GM12878 (cell line): Measurements from ENCODE around the gene PRUNE1. TPM values are rescaled to one million over a fixed set of nuclear protein-coding genes. Genes with fewer than 3 reads are reported as not detected.

Source experiments
- ATAC-seq: fragments of 200-7000 bp; cut with Tn5 transposase; 3 replicates; pipeline ENCODE4 v1.9.1; 2020; ENCODE audit warnings: mild to moderate bottlenecking, moderate library complexity
- BruUV-seq: library from RNA; stranded (reverse); fragments of 400-500 nt; replicated peaks from 2 replicates; lab custom pipeline; 2021; lab: Mats Ljungman, UMichigan
- CTCF ChIA-PET: fragments of 300-600 bp; sonication (Branson Sonifier 250); formaldehyde crosslinking; extraction: SDS; loops from one replicate; lab custom pipeline; 2021; ENCODE audit warnings: inconsistent platforms; lab: Yijun Ruan, JAX
- POLR2A ChIA-PET: fragments of 350-600 bp; formaldehyde crosslinking; extraction: SDS; loops from one replicate; lab custom pipeline; 2021; ENCODE audit warnings: inconsistent platforms; lab: Charles Lee
- RAD21 ChIA-PET: fragments of 300-600 bp; sonication (Branson Sonifier 250); formaldehyde crosslinking; loops from one replicate; lab custom pipeline; 2023; ENCODE audit warnings: antibody characterized with exemption; ENCODE audit not compliant: unreplicated experiment; lab: Charles Lee
- SMC1A ChIA-PET: fragments of 300-600 bp; sonication (Branson Sonifier 250); formaldehyde crosslinking; loops from one replicate; lab custom pipeline; 2023; ENCODE audit not compliant: unreplicated experiment, uncharacterized antibody; lab: Charles Lee
- DNase-seq: peaks from one replicate; pipeline ENCODE4 v3.0.0-alpha.2; 2011; ENCODE audit warnings: low read depth, low spot score
- FAIRE-seq: peaks from 3 replicates; lab custom pipeline; 2011; peaks lifted over from hg19 to GRCh38; lab: Jason Lieb, UNC
- H2AFZ ChIP-seq: 2 replicates; pipeline ENCODE4 v1.6.0; 2011; ENCODE audit warnings: low read depth, low read length, control low read depth; ENCODE audit not compliant: control insufficient read depth
- H3K27ac ChIP-seq: 2 replicates; pipeline ENCODE4 v1.5.1; 2011; ENCODE audit warnings: control low read depth; ENCODE audit not compliant: control insufficient read depth, insufficient read depth
- H3K27me3 ChIP-seq, 2 experiments: replicated peaks in 1 of 2; 2 replicates each; pipeline versions ENCODE4 v1.6.0 to v1.6.1; 2011; ENCODE audit warnings: low read length in 1 of 2; ENCODE audit not compliant: control insufficient read depth in 2 of 2, insufficient read depth in 2 of 2
- H3K36me3 ChIP-seq, 2 experiments: 2 replicates each; pipeline ENCODE4 v1.5.1; 2011; ENCODE audit warnings: low read length in 1 of 2; ENCODE audit not compliant: control insufficient read depth in 2 of 2, insufficient read depth in 2 of 2
- H3K4me1 ChIP-seq: 2 replicates; pipeline ENCODE4 v1.6.1; 2011; ENCODE audit warnings: mild to moderate bottlenecking, low read length, moderate library complexity, mixed read lengths; ENCODE audit not compliant: control insufficient read depth, insufficient read depth
- H3K4me2 ChIP-seq: 2 replicates; pipeline ENCODE4 v1.6.0; 2011; ENCODE audit warnings: control low read depth; ENCODE audit not compliant: control insufficient read depth, insufficient read depth
- H3K4me3 ChIP-seq: fragments of 200-600 bp; sonication (generic); 2 replicates; pipeline ENCODE4 v1.5.1; 2016
- H3K79me2 ChIP-seq: 2 replicates; pipeline ENCODE4 v1.6.0; 2011; ENCODE audit warnings: low read length; ENCODE audit not compliant: control insufficient read depth, insufficient read depth
- H3K9ac ChIP-seq: 2 replicates; pipeline ENCODE4 v1.8.0; 2011; ENCODE audit warnings: low read length, control low read depth, mixed read lengths; ENCODE audit not compliant: control insufficient read depth, insufficient read depth
- H3K9me3 ChIP-seq: replicated peaks from 3 replicates; pipeline ENCODE4 v1.5.1; 2011; ENCODE audit warnings: mild to moderate bottlenecking, low read length; ENCODE audit not compliant: control insufficient read depth, insufficient read depth
- H4K20me1 ChIP-seq: 2 replicates; pipeline ENCODE4 v1.6.0; 2011; ENCODE audit not compliant: control insufficient read depth, insufficient read depth
- BHLHE40 ChIP-seq, 2 experiments: fragments of 450-650 bp in 1 of 2; IDR thresholded peaks; 2 replicates each; pipeline ENCODE4 v1.6.1; 2011 to 2017; ENCODE audit warnings: low read depth in 2 of 2, borderline replicate concordance in 1 of 2, improper control_type of control experiment in 1 of 2, low read length in 1 of 2, mild to moderate bottlenecking in 1 of 2
- BRCA1 ChIP-seq: IDR thresholded peaks from 2 replicates; pipeline ENCODE4 v1.6.1; 2011; ENCODE audit warnings: low read depth, low read length, improper control_type of control experiment
- CBFB ChIP-seq: IDR thresholded peaks from 2 replicates; pipeline ENCODE4 v1.6.1; 2016; ENCODE audit warnings: antibody characterized with exemption, low read depth
- FOS ChIP-seq: IDR thresholded peaks from 3 replicates; pipeline ENCODE4 v1.6.1; 2011; ENCODE audit warnings: borderline replicate concordance; ENCODE audit not compliant: insufficient read length; ENCODE audit errors: extremely low read depth
- HDGF ChIP-seq: fragments of 450-650 bp; IDR thresholded peaks from 2 replicates; pipeline ENCODE4 v1.6.1; 2016; ENCODE audit warnings: antibody characterized with exemption
- RELA ChIP-seq: fragments of 450-650 bp; IDR thresholded peaks from 2 replicates; pipeline ENCODE4 v1.8.0; 2014; ENCODE audit warnings: borderline replicate concordance; ENCODE audit not compliant: partially characterized antibody
- TAF1 ChIP-seq: IDR thresholded peaks from 2 replicates; pipeline ENCODE4 v1.6.1; 2011; ENCODE audit warnings: mild to moderate bottlenecking, low read depth, low read length, borderline replicate concordance
- ZBTB40 ChIP-seq: fragments of 450-650 bp; IDR thresholded peaks from 2 replicates; pipeline ENCODE4 v1.6.1; 2016; ENCODE audit warnings: mild to moderate bottlenecking, moderate library complexity, borderline replicate concordance
- WGBS: methylation state at CpG from one replicate; pipeline ENCODE4 v1.1.6; 2016; ENCODE audit warnings: low lambda C conversion rate; ENCODE audit not compliant: insufficient replicate concordance, insufficient coverage; ENCODE audit errors: missing lambda C conversion rate; 5-methylcytosine and 5-hydroxymethylcytosine counted together
- in situ Hi-C: fragments of 300-500 bp; cut with MboI; formaldehyde crosslinking; loops from 9 replicates; pipeline ENCODE4 v1.14.3; 2018; ENCODE audit warnings: mixed read lengths
- intact Hi-C: fragments of 100-400 bp; cut with micrococcal nuclease; formaldehyde crosslinking; loops from one replicate; pipeline ENCODE4 v1.14.2; 2022; ENCODE audit not compliant: unreplicated experiment
- polyA plus RNA-seq, 11 experiments: library from polyadenylated mRNA; depleted of rRNA in 4 of 11; unstranded in 6 of 11; stranded (reverse) in 5 of 11; fragments of >200 nt; fragmentation: Nextera tagmentation in 4 of 11; fragmentation: Illumina TruSeq in 1 of 11; extraction: Ambion mirVana in 4 of 11; extraction: Trizol in 1 of 11; gene quantifications; 1 replicate in 1 of 11; 2 replicates in 10 of 11; pipeline versions ENCODE4 v1.2.1 to v1.2.3, GENCODE V29; 2011 to 2016; ENCODE audit warnings: inconsistent platforms in 2 of 11, missing spikeins in 2 of 11, low read depth in 1 of 11
- total RNA-seq, 4 experiments: library from RNA; depleted of rRNA in 3 of 4; stranded (reverse); fragments of >200 nt in 3 of 4; fragmentation: Illumina TruSeq in 1 of 4; extraction: Trizol in 1 of 4; gene quantifications; 2 replicates each; pipeline versions ENCODE4 v1.2.1 to v1.2.3, GENCODE V29; 2013 to 2021

PRUNE1 gene
- total and polyA plus RNA-seq, 10 of the 15 experiments (the other 5 are each of a cell fraction or from before 2014, with no cell fraction given): 4.7 to 24.5 (median 12.4) TPM

GRCh38 chr1:151012684-151013471 lies 4.6 kb downstream of the PRUNE1 start:
- H3K4me2 ChIP-seq: no peak overlapping the region
- no peaks in the 10 kb centered on the region for H3K9me3 ChIP-seq
- in situ Hi-C loops: no loop called here
- FAIRE-seq: no peak
- ATAC-seq: no peak
- H3K27ac ChIP-seq: no peak overlapping the region
- peaks cover 11% of the 10 kb centered on the region for H3K79me2 ChIP-seq
- 87% methylated on average over 14 of the region's 14 CpGs for WGBS
- H3K27me3 ChIP-seq: no peaks in the 10 kb centered on the region
- RAD21 ChIA-PET: interaction anchor here (2.0 kb wide), 1 partner anchor 144 kb away, joined by 4 read pairs; the partner anchor contains the start of gene TNFAIP8L2
- BruUV-seq: no TSS peak
- intact Hi-C loops: no loop called here
- no peak overlapping the region for H3K4me3 ChIP-seq
- no peak overlapping the region for H3K9ac ChIP-seq
- H4K20me1 ChIP-seq: no peaks in the 10 kb centered on the region
- SMC1A ChIA-PET: no interaction called here
- H2AFZ ChIP-seq: no peak overlapping the region
- DNase-seq: no peak
- peaks cover 4% of the 10 kb centered on the region for H3K4me1 ChIP-seq
- CTCF ChIA-PET: interaction anchor here (0.7 to 1.9 kb wide), 4 partner anchors 12 to 79 kb away, joined by 3 to 7 read pairs (median 3); partner anchors contain the start of gene CDC42SE1
- H3K36me3 ChIP-seq: no peaks in the 10 kb centered on the region
- no peak for TF ChIP-seq RELA
- no peak for TF ChIP-seq ZBTB40
- TF ChIP-seq FOS: no peak
- no peak for TF ChIP-seq TAF1
- no peak for TF ChIP-seq BRCA1
- TF ChIP-seq CBFB: no peak
- TF ChIP-seq HDGF: no peak
- no peak for TF ChIP-seq BHLHE40 (IDR thresholded peaks at IDR 0.05; ENCODE audit: borderline replicate concordance in 1 of 2, low read depth in 2 of 2, low read length in 1 of 2)
- POLR2A ChIA-PET: interaction anchor here (0.8 kb wide), 1 partner anchor 67 kb away, joined by 5 read pairs; no protein-coding TSS in a partner anchor
